Colonic mucosa (tissue), 4 donors: ENCODE measurements around the gene PHLPP2. TPM values are rescaled to one million over a fixed set of nuclear protein-coding genes. Genes with fewer than 3 reads are reported as not detected.

ENCODE experiments used
- DNase-seq: peaks from one replicate; pipeline ENCODE4 v3.0.0-alpha.2; 2020
- H3K27ac ChIP-seq: fragments of 200-600 bp; one replicate; pipeline ENCODE4 v1.8.0; 2021
- H3K27me3 ChIP-seq: fragments of 200-600 bp; one replicate; pipeline ENCODE4 v1.8.0; 2021
- H3K36me3 ChIP-seq: fragments of 200-600 bp; one replicate; pipeline ENCODE4 v1.8.0; 2021
- H3K4me1 ChIP-seq: fragments of 200-600 bp; one replicate; pipeline ENCODE4 v1.8.0; 2021; ENCODE audit warnings: mild to moderate bottlenecking
- H3K4me3 ChIP-seq: fragments of 200-600 bp; one replicate; pipeline ENCODE4 v1.8.0; 2021
- H3K9ac ChIP-seq, 2 donors: one replicate each; pipeline ENCODE4 v1.7.0; 2013; ENCODE audit warnings: control low read depth in 2 of 2, low read depth in 2 of 2, low read length in 2 of 2
- H3K9me3 ChIP-seq: fragments of 200-600 bp; one replicate; pipeline ENCODE4 v1.8.0; 2021
- CTCF ChIP-seq: fragments of 200-600 bp; IDR thresholded peaks from one replicate; pipeline ENCODE4 v1.8.0; 2022; ENCODE audit warnings: antibody characterized with exemption, mild to moderate bottlenecking
- intact Hi-C: fragments of 100-400 bp; cut with DNase I; formaldehyde crosslinking; loops from one replicate; pipeline ENCODE4 v1.14.1; 2022
- total RNA-seq, 2 donors: library from RNA; stranded (reverse); fragmentation: NEBNext Ultra II Directional in 1 of 2; extraction: Animal tissue kit (Norgen Biotek cat#: 25700) in 1 of 2; gene quantifications; one replicate each; pipeline ENCODE4 v1.2.1, GENCODE V29; 2021
- donor health status: healthy.
- donor health status: DM: no; HTN: no; CAD: no.
- donor health status: DM: no; HTN: no; CAD: no.

PHLPP2 gene
- total RNA-seq, 2 donors from 2014 or later = 23.5 to 53.1 TPM

GRCh38 chr16:71645450-71645849, 79.1 kb downstream of the PHLPP2 start:
- no peak for DNase-seq
- H3K27me3 ChIP-seq = no peaks in the 10 kb centered on the region
- H3K4me1 ChIP-seq = no peaks in the 10 kb centered on the region
- peaks cover 11% of the 10 kb centered on the region for H3K36me3 ChIP-seq
- H3K4me3 ChIP-seq = no peak overlapping the region
- TF ChIP-seq CTCF = peak; percentile 31
- H3K9me3 ChIP-seq = no peaks in the 10 kb centered on the region
- H3K27ac ChIP-seq = no peak overlapping the region
- intact Hi-C loops = no loop called here
- no peak overlapping the region for H3K9ac ChIP-seq

GRCh38 chr16:71637398-71637797, 87.1 kb downstream of the PHLPP2 start:
- no peaks in the 10 kb centered on the region for H3K9me3 ChIP-seq
- H3K27ac ChIP-seq = no peak overlapping the region
- H3K27me3 ChIP-seq = no peaks in the 10 kb centered on the region
- peaks cover 5% of the 10 kb centered on the region for H3K36me3 ChIP-seq
- DNase-seq = no peak
- no peak overlapping the region for H3K9ac ChIP-seq
- no peak overlapping the region for H3K4me3 ChIP-seq
- TF ChIP-seq CTCF = no peak
- no peaks in the 10 kb centered on the region for H3K4me1 ChIP-seq
- intact Hi-C loops = no loop called here

GRCh38 chr16:71635632-71636031, 88.9 kb downstream of the PHLPP2 start:
- no peak overlapping the region for H3K9ac ChIP-seq
- TF ChIP-seq CTCF = no peak
- H3K4me3 ChIP-seq = no peak overlapping the region
- H3K27me3 ChIP-seq = no peaks in the 10 kb centered on the region
- intact Hi-C loops = no loop called here
- H3K27ac ChIP-seq = no peak overlapping the region
- peaks cover 4% of the 10 kb centered on the region for H3K36me3 ChIP-seq
- no peaks in the 10 kb centered on the region for H3K9me3 ChIP-seq
- DNase-seq = no peak
- H3K4me1 ChIP-seq = no peaks in the 10 kb centered on the region

- H3K9ac ChIP-seq = no peak overlapping the region
- no peak for DNase-seq
- H3K9me3 ChIP-seq = no peaks in the 10 kb centered on the region
- TF ChIP-seq CTCF = no peak
- intact Hi-C loops = loop anchor here (2.0 kb wide), 1 partner anchor 15 kb away; no protein-coding TSS in a partner anchor
- no peak overlapping the region for H3K27ac ChIP-seq
- no peak overlapping the region for H3K4me3 ChIP-seq
- no peaks in the 10 kb centered on the region for H3K36me3 ChIP-seq
- peaks cover 3% of the 10 kb centered on the region for H3K27me3 ChIP-seq
- no peaks in the 10 kb centered on the region for H3K4me1 ChIP-seq
Measured at GRCh38 chr16:71631776-71632175, 92.7 kb downstream of the PHLPP2 start.

- Histone ChIP-seq H3K4me1 (no peaks in the 10 kb centered on the region), H3K36me3 (no peaks in the 10 kb centered on the region), H3K4me3 (no peak overlapping the region), H3K9me3 (no peaks in the 10 kb centered on the region), H3K27ac (no peak overlapping the region), H3K9ac (no peak overlapping the region), H3K27me3 (peaks cover 10% of the 10 kb centered on the region)
- TF ChIP-seq CTCF = no peak
- intact Hi-C loops = loop anchor here (2.0 kb wide), 1 partner anchor 16 kb away; no protein-coding TSS in a partner anchor
- DNase-seq = no peak
Measured at GRCh38 chr16:71630808-71631207, 93.7 kb downstream of the PHLPP2 start.
